Measurements from ENCODE around the gene TNFRSF11A.

DNA sequence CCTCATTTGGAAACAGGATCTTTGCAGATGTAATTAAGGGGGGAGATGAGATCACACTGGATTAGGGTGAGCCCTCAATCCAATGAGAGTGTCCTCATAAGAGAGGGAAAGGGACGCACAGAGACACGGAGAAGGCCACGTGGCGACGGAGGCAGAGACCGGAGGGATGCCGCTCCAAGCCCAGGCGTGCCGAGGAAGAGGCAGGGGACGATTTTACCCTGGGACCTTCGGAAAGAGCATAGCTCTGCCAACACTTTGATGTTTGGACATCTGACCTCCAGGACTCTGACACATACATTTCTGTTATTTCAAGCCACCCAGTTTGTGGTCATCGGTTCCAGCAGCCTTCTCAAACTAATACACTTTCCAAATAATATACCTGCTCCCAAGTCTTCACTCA is 113.3 kb downstream of the TNFRSF11A start:
- TF ChIP-seq, protein P1, sequence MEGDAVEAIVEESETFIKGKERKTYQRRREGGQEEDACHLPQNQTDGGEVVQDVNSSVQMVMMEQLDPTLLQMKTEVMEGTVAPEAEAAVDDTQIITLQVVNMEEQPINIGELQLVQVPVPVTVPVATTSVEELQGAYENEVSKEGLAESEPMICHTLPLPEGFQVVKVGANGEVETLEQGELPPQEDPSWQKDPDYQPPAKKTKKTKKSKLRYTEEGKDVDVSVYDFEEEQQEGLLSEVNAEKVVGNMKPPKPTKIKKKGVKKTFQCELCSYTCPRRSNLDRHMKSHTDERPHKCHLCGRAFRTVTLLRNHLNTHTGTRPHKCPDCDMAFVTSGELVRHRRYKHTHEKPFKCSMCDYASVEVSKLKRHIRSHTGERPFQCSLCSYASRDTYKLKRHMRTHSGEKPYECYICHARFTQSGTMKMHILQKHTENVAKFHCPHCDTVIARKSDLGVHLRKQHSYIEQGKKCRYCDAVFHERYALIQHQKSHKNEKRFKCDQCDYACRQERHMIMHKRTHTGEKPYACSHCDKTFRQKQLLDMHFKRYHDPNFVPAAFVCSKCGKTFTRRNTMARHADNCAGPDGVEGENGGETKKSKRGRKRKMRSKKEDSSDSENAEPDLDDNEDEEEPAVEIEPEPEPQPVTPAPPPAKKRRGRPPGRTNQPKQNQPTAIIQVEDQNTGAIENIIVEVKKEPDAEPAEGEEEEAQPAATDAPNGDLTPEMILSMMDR (conservative IDR thresholded peaks at IDR 0.05) = no peak
- TF ChIP-seq EZH2 (IDR thresholded peaks at IDR 0.05; ENCODE audit: low read depth) = no peak
